ENCODE data around the gene CEP152.

Gene CEP152

DNA sequence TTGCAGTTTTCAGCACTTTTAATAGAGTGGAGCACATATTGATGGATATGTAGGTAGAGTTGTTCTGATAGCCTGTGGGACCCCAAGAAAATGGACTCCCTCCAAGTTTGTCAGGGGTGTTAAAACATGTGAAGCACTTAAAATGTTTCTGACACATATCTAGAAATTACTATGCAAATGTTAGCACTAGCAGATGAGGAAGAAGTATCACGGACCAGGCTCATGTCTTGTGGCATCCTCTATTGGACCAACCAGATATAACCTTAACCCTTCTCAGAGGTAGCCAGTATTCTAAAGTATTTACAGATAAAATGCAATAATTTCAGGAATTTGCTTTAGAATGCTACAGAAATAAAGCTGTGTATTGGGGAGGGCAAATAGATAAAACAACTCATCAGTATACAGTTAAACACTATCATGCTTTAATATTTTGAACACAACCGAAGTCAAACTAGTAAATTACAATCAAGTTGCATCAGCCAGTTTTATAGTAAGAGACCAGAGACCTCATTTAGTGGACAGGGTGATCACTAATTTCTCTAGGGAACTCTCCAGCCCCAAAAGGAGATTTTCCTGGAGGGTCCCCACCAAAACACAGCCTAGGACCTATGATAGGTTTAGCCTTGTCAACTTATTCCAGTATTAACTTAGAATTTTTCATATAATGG is 108.2 kb downstream of the CEP152 start:
- DNase-seq, result no peak

DNA sequence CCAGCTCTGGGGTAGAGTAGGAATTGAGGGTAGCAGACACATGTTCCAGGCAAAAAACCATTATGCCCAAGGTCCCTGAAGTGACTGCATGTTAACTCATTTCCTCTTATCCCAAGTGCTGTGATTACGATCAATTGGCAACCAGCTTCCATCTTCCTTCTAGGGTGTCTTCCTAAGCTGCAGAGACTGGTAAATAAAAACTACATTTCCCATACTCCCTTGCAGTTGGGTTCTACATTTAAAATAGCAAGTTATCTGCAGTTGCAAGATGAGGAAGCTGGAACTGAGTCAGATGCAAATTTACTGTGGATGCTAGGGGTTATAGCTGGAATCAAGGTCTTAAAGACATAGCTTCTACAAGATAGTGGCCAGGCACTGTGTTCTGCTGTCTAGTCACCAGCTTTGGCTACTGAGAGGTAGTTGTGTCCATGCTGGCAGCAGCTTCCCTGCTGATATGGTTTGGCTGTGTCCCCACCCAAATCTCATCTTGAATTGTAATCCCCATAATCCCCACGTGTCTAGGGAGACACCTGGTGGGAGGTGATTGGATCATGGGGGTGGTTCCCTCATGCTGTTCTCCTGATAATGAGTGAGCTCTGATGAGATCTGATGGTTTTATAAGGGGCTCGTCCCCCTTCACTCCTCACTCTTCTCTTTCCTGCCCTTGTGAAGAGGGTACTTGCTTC is 114.1 kb downstream of the CEP152 start:
- DNase-seq, result no peak

- no peak for DNase-seq
Measured at GRCh38 chr15:48695827-48696573, 114.9 kb downstream of the CEP152 start.

- DNase-seq, result no peak
Measured at GRCh38 chr15:48695088-48695826, 115.6 kb downstream of the CEP152 start.

- DNase-seq, result no peak
Measured at GRCh38 chr15:48693484-48693883, 117.4 kb downstream of the CEP152 start.

DNA sequence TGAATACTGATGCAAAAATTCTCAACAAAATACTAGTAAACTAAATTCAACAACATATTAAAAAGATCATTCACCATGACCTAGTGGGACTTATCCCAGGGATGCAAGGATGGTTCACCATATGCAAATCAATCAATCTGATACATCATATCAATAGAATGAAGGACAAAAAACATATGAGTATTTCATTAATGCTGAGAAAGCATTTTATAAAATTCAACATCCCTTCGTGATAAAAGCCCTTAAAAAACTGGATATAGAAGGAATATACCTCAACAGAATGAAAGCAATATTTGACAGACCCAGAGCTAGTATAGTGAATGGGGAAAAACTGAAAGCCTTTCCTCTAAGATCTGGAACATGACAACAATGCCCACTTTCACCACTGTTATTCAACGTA is 122.4 kb downstream of the CEP152 start:
- no peak for DNase-seq
